NCI-H1092 treated with DMSO at 0.1 percent for 48 hours (cell line): ENCODE results near the gene TFF3.

Experiments
- DNase-seq: peaks from one replicate; lab custom pipeline; 2025; lab: John Stamatoyannopoulos, UW

Gene TFF3

GRCh38 chr21:42320791-42321190, 5.6 kb upstream of the TFF3 start:
- no peak for DNase-seq

DNA sequence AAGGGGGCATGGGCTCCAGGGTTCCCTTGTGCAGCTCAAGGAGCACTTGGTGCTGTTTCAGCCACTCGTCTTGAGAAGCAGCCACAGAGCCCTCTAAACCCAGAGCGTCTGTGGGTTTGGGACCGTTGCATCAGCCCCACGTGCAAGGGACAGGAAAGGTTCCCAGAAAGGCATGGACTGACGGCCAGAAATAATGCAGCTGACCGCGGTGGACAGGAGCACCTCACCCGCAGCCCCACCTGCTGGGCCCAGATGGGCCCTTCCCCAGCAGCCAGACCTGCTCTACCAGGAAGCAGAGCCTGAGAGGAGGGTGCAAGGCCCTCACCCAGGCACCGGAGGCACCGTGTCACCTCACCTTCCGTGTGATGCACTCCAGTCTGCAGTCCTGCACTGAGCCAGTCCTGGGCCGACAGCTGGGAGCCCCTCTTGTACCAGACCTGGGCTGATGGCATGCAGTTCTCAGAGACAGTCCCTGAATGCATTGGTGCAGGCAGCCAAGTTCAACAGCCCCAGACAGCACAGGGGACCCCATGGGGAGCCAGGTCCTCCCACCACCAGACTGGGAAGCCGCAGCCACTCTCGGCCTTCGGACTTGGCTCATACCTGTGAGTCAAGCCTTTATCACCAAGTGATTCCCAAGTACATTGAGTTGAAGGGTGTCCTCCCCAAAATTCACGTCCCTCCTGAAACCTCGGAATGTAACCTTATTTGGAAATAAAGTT, 4.8 kb upstream of the TFF3 start:
- DNase-seq: no peak

DNA sequence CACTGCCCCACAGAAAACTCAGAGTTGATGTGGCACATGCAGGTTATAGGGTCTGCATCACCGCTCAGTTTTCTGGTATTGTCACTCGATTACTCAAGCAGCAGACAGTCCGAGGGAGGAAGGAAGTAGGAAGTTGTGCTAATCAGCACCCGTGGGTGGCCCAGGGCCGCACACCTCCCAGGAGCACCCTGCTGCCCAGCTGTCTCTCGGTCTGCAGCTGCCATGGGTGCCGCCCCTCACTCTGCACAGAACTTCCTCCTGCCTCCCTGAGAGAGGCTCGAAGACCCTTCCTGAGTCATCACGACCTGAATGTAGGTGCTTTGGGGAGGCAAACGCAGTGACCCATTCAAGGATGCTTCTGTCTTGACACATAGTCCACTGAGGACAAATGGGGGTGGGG, 4.2 kb upstream of the TFF3 start:
- DNase-seq: no peak

DNA sequence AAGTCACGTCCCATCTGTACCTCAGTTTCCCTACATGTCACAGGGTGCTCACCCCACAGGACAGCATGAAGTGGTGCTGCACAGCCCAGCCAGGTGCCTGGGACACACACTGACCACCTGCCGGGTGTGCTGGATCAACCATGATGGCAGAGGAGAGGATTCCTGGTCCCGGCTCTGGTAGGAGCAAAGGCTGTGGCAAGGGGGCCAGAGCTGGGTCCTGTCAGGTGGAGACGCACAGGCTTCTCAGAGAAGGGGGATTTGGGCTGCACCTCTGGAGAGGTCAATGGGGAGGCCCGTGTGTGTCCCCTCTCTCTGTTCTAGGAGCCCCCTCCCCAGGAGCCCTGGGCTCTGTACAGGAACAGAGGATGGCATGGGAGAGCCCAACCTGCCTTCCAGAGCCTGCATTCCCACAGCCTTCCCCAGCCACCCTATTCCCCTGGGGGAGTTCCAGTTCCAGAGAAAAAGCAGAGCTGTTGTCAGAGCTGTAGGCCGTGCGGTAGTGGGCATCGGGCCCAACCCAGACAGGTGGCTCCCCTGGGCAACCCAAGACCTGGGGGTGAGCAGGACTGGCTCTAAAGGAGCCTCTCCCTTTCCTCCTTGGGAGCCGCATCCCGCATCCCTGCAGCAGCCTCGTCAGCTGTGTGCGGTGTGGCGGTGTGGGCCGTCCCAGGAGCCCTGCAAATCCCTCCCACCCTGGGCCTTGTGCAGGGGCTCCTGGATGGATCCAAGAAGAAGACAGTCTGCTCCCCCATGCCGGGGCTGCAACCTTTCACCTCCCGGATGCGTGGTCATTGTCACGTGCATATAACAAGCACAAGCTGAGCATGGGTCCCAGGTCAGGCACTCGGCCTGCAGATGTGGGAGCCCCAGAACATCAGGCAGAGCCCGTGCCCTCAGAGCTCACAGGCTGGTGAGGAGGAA, 2.9 kb upstream of the TFF3 start:
- DNase-seq: peak; percentile 85

- peak; percentile 78 for DNase-seq
Measured at GRCh38 chr21:42317341-42317741, 2.1 kb upstream of the TFF3 start.

DNA sequence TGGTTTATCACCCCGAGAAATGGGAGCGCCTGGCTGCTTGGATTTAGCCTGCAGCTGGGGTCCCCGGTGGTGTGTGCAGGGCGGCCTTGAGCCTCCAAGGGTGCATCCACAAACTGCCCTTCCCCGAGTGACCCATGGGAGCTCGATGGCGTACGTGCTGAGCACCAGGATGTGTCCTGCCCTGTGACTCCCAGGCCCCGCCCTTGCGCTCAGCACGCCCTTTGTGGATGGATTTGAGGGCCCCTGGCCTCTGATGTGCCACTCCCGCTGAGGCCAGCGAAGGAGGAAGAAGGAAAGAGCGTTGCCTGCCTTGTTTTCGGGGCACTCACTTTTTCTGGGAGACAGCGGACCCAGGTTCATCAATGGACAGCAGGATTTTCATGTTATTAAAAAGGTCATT, 1.7 kb upstream of the TFF3 start:
- DNase-seq: no peak

DNA sequence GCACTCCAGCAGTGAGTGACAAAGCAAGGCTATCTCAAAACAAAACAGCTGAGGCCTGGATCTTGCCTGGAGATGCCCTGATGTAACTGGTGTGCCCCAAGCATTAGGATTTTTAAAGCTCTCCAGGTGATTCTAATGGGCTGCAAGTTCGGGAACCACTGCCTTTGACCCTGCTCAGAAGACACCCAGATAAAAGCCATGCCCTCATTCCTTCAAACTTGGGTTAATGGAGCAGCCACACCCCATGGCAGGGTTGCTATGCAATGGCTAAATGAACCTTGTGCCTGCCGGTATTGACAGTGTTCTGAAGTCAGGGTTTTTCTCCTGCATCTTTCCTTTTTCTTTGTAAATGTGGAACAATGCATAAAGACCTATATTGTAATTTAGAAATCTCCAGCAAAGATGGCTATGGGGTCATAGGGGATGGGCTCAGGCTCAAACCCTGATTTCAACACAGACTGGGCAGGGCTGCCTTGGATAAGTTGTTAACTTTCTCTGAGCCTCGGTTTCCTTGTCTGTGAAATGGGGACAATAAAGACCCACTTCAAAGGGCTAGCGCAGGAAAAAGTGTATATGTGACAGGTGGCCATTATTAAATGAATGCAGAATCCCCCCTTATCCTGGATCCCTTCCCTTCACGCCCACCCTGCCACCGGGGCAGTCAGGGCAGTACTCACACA, 453 bp downstream of the TFF3 start:
- DNase-seq: no peak

GRCh38 chr21:42313501-42313969, 1.7 kb downstream of the TFF3 start:
- DNase-seq: peak; percentile 68

DNA sequence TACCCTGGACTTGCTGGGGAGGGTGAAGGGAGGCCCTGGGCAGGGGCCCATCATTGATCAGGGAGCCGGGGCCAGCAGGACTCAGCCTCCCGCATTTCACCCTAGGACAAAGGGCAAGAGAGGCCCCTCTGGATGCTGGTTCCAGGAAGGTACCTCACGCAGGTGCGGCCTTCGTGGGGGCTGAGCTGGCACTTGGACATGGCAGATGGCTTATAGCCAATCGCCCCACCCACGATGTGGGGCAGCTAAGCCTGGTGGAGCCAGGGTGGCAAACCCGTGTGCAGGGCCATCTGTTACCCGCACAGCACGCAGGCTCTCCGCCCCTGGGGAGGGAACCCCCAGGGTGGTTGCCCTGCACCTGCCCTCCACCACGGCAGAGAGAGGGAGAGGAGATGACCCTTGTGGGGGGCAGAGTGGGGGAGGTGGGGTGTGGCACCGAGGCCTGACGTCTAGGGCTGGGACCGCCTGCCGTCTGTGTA, 2.5 kb downstream of the TFF3 start:
- peak; percentile 60 for DNase-seq

DNA sequence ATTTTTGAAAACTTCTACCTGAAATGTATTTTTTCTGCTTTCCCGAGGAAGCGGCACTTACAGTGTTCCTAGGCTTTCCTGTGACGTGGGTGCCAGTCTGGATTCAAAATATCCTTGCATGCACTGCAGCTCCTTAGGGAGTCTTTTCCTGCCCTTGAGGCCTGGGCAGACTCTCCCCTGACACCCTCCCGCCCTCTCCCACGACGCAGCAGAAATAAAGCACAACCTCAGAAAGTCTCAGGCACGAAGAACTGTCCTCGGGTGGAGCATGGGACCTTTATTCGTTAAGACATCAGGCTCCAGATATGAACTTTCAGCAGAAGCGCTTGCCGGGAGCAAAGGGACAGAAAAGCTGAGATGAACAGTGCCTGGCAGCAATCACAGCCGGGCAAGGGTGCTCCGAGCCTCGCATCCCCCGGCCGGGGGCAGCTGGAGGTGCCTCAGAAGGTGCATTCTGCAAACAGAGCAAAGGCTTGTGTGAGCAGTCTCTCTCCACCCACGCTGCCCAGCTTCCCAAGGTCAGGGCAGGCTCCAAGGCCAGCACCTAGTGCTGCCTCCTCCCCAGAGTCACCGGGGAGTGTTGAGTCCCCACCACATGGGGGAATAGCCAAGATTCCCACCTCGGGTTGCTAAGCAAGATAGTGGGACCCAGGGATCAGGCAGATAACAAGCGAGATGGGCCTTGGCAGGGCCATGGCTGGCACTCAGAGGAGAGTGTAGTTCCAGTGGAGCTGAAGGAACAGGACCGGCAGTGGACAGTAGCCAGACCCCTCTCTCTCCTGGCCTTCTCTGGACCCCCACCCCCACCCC, 3.2 kb downstream of the TFF3 start:
- DNase-seq: peak; percentile 34

DNA sequence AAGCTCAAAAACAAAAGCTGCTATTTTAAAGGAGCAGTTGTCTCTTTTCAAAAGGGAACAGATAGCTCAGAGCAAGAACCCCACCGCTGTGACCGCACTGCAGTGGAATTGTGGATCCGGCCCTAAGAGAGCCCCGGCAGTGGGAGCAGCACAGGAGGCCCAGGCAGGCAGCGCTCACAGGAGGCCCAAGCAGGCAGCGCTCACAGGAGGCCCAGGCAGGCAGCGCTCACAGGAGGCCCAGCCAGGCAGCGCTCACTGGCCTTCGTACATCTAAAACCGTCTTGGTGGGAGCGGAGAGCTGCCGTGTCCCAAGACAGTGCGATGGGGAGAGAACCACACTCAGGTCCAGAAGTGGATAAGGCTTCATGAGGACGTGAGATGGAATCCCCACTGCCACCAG, 4.0 kb downstream of the TFF3 start:
- no peak for DNase-seq

GRCh38 chr21:42310411-42311001, 4.7 kb downstream of the TFF3 start:
- DNase-seq: no peak

- DNase-seq: peak; percentile 84
Measured at GRCh38 chr21:42309753-42310213, 5.4 kb downstream of the TFF3 start.

- no peak for DNase-seq
Measured at GRCh38 chr21:42308914-42309752, 6.1 kb downstream of the TFF3 start.

- DNase-seq: no peak
Measured at GRCh38 chr21:42308161-42308913, 6.9 kb downstream of the TFF3 start.

DNA sequence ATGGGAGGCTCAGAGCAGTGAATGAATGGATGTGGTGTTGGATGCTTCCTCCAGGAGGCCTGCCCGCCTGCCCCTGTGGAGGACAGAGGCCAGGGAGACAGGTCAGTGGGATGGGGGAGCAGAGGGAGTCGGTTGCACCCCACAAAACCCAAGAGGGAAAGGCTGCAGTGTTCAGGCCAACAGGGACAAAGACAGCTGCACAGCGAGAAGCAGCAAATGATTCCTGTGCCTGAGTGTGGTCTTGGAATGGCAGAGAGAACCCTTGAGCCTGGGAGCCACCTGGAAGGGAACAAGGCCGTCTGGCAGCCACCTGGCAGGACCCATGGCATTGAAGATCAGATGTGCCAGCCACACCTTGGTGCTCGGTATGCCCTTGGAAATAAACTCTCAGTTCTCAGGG, 8.1 kb downstream of the TFF3 start:
- peak; percentile 20 for DNase-seq

DNA sequence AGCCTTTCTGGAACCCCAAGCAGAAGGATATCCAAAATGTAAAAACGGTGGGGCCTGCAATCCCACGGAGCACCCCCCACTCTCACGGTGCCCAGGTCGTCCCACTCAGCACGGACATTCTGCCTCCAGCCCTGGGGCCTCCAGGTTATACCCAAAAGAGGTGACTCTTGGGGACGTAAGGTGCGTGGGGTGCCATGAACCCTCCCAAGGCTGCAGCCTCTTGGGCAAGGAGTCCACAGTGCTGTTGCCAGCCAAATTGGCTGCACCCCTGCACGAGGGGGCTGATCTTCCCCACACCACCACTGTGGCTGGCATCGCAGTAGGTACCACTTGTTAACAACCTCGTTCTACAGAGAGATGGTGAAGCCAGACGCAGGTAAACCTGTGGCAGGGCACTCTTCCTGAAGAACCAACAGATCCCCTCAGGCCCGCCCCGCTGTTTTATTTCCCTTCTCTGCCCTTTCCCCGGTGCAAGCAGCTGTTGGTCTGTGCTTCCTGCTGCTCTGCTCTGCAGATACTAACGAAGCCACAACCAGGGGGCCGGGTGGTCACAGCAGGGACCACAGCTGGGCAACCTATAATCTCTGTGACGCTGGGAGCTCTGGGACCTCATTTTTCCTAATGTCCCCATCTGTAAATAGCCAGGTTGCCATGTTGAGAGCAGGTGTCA, 8.7 kb downstream of the TFF3 start:
- DNase-seq: peak; percentile 41

DNA sequence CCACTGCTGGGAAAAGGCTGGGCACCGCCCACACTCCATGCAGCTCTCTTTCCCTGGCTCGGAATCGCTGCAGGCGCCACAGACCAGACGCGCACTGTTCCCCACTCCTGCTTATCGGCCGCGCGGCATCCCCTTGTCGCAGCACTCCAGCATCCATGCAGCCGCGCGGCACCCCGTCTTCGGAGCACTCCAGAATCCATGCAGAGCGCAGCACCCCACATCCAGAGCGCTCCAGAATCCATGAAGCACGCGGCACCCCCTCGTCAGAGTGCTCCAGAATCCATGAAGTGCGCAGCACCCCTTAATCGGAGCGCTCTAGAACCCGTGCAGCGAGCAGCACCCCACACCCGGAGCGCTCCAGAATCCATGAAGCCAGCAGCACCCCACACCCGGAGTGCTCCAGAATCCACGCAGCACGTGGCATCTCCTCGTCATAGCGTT, 9.5 kb downstream of the TFF3 start:
- no peak for DNase-seq
